OCI-M1 (cell line): Measurements from ENCODE around the gene NOS1AP.
A peak's percentile ranks its signal among the peaks of the same experiment; 100 is the strongest.

Source experiments
- DNase-seq: peaks from one replicate; lab custom pipeline; 2025; lab: John Stamatoyannopoulos, UW

Gene NOS1AP

DNA sequence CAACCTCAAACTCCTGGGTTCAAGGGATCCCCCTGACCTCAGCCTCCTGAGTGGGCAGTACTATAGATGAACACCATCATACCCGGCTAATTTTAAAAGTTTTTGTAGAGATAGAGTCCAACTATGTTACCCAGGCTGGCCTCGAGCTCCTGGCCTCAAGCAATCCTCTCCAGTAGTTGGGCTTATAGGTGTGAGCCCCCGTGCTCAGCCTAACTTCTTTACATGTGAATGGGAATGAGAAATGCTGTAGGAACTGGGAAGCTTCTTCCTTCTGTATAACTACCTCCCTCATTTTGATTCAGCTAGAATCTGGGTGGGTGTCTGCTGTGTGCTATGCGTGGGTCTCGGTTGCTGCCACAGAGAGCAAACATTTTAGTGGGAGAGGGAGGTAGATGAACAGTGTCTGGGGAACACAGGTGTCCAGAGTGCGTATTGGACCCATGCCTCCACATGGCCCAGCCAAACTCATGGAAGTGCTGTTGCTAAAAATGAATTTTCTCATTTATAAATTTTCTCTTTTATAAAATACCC lies 150.6 kb downstream of the NOS1AP start:
- DNase-seq: no peak

DNA sequence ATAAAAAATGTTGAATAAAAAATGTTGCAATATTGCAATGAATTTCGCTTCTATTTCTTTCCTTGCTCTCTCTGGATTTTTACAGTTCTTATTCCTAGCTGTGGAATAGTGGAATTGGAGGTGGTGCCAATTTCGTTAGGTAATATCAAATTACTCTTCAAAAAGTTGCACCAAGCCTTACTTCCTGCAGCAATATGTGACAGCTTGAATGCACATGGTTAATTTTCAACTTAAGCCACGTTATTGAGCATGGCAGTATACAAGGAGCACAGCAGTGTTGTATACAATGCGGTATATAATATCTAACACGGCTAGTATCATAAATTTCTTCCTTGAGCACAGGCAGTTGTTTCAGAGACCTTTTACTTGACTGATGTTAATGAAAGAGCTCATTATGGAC lies 152.5 kb downstream of the NOS1AP start:
- DNase-seq: no peak

DNA sequence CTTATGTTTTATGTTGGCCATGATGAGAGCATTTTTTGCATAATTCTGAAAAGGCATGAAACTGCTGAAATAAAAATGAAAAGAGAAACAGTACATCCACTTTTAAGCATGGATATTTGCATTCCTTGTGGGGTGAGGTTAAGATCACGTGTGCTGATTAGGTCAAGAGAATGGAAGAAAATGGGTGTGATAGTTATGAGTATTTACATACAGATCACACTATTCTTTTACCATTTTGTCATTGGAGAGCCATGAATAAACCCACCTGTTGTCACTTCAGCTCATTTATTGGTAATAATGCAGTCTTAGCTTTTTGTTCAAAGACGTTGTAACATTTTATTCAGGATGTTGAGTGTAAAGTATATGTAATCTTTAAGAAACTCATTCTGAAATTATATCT lies 153.2 kb downstream of the NOS1AP start:
- DNase-seq: no peak

DNA sequence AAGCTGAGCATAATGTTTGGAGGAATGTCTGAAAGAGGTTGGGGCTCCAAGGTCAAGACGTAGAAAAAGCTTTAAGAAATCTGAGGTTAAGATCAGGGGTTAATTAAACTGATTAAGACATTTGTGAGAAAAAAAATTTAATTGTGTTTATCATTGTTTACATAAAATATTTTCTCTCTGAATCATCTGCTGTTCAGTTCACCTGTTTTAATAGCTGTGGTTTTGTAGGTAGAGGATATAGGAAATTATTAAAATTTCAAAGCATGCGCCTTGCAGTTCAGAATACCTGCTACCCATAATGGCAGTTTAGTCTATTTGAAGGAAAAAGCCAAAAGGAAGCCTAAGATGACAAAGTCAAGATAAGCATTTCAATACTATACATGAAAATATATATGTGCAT lies 154.0 kb downstream of the NOS1AP start:
- DNase-seq: no peak

DNA sequence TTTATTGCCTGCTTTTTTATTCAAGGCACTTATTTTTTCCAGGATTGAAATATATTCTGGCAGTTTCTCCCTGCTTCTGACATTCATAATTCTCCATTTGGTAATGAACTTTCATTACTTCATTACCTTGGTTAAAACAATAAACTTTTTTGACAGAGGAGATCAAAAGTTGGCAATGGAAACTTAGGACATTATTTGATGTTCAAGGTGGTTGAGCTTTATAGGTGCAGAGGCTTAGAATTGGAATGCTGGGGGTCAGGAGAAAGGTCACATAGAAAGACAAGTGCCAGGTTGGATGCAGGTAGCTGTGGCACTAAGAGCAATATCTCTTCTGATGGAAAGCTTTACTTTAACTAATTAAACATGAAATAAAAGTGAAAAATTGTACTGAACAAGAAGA lies 154.8 kb downstream of the NOS1AP start:
- no peak for DNase-seq

DNA sequence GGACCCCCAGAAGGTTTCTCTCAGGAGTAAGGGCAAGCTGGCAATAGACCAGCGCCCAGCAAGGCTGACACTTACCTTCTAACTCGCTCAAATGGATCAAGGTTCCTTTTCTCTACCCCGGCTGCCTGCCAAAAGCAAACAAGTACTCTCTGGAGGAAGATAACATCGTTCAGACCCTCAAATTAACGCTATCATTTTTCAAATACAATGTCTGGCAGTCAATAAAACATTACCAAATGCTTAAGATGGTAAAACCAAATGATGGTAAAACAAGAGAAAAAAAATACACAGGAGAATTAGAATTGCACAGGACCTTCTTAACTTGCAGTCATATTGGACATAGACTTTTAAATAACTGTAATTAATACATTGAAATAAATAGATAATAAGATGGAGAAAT lies 159.1 kb downstream of the NOS1AP start:
- no peak for DNase-seq

DNA sequence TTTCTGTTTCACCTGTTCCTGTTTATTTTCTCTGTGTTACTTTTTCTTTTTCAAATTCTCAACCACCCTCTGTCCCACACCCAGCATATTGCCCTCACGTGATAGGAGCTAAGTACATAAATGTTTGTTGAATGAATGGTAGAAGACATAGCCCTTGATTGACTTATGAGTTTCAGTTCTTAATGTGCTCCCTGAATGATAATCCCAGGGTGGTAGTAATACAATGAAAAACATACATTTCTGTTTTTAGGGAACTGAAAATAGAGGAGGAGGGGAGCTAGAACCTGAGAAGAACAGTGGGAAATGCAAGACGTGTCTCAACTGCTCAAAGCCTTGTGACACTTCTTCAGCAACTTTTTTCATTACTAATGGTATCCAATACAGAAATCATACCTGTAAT lies 160.1 kb downstream of the NOS1AP start:
- no peak for DNase-seq

DNA sequence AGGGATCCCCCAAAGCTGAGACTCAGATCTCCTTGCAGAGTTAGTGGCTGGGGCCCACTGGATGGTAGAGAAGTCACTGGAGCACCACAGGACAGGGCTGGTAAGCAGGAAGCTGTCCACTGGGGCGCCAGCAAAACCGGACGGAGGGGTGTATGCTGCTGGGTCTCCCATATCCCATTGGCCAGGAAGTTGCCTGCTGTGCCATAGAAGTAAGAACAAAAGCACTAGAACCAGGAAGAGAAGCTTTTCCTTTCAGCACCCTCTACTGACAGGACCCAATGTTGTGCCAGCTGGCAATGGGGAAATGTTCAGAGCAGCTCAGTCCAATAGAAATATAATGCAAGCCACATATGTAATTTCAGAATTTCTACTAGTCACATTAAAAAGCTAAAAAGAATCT lies 160.6 kb downstream of the NOS1AP start:
- DNase-seq: peak; percentile 10

DNA sequence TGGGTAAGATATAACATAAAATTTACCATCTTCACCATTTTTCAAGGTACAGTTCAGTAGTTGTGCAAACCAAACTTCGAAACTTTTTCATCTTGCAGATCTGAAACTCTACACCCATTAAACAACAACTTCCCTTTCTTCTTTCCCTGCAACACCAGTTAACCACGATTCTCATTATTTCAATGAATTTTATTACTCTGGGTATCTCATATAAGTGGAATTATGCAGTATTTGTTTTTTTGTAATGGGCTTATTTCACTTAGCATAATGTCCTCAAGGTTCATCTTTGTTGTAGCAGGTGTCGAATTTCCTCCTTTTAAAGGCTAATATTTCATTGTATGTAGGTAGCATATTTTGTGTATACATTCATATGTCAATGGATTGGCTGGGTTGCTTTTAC lies 161.0 kb downstream of the NOS1AP start:
- no peak for DNase-seq

DNA sequence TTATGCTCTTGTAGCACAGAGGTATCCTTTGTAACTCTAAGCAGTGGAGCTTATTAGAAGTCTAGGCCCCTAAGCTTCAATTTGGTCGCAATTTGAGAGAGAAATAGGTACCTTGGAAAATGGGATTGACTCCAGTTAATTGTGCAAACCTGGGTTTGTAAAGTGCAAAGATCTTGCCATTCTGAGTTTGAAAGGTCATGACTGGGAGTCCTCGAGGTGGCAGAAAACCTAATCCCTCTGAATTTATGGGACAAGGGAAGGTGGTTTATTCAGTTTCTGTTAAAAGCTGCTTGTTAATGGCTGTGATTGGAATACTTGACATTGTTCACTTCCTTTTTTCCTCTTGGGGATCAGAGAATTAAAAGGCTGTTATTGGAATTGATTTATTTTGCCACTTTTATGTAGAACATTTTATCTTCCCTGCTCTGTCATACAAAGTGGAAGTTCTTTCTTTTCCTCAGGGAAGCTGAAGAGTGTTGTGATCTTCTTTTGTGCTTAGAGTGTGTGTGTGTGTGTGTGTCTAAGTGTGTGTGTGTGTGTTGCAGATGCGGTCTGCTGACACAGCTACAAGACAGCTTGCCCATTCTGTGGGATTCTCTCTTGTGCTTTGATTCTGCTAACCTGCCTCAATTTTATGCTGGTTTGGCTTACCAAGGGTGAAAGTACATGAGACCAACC lies 162.7 kb downstream of the NOS1AP start:
- no peak for DNase-seq

DNA sequence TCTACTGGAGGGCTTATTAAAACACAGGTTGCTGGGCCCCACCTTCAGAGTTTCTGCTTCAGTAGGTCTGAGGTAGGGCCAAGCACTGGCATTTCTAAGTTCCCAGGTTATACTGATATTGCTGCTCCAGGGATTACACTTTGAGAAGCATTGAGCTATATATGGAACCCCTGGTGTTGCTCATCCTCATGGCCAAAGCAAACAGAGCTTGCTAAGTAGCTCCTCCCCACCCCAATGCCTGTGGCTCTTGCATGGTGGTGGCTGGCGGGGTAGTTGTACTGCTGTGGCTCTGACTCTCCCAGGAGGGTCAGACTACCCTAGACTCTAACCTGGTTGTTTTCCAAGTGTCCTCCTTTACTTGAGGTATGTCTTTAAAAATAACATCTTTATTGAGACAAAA lies 163.6 kb downstream of the NOS1AP start:
- DNase-seq: no peak

DNA sequence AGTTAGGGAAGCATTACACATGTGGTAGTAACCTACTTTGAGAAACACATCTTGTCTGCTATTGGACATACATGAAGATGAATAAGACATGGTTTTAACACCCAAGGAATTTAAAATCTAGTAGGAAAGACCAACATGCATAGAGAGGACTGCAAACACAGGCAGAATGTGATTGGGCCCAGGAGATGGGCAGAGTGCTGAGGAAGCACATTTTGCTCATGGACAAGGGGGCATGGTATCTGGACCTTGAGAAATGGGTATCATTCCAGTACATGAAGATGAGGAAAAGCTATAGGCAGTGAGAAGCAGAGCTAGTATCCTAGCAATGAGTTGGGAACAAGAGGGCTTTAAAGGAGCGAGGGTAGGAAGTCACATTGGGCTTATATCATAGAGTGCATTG lies 164.4 kb downstream of the NOS1AP start:
- no peak for DNase-seq

DNA sequence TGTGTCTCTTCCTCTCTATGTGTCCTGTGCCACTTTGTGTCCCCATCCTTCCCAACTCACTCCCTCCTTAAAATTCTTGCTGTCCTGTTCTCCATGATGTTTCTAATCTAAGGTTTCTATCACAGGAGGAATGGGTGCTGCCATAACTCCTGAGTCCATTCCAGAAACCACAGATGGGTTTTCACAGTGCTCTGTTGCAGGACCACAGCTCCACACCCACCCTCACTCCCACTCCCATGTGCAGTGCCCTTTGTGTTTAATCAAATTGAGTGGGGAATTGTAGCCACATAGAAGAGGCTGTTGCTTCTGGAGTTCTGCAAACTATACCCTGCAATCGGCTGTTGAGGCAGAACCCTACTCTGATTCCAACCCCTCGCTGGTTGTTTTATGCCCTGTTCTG lies 165.1 kb downstream of the NOS1AP start:
- no peak for DNase-seq

DNA sequence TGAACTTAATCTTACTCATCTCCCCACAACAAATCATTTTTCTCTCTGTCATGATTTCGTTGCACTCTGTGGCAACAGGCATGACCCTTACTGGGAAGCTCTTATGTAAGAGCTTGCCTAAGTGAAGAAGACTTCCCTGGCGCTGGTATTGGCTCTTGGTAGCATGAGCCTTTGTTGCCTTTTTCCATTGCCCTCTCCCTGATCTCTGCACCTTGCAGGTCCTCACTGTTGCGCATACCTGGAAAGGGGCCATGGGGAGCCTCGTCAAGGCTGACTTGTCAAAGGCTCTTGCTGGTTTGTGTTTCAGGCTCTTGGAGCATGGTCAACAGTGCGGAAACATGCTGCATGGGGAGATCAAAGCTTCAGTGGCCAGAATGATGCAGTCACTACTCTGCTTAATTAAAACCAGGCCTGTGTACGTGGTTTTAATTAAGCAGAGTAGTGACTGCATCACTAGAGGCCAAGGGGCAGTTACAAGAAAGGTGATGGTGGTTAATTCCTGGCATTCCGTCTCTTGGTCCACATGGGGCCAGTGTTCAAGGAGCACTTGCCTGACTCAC lies 165.8 kb downstream of the NOS1AP start:
- DNase-seq: no peak

DNA sequence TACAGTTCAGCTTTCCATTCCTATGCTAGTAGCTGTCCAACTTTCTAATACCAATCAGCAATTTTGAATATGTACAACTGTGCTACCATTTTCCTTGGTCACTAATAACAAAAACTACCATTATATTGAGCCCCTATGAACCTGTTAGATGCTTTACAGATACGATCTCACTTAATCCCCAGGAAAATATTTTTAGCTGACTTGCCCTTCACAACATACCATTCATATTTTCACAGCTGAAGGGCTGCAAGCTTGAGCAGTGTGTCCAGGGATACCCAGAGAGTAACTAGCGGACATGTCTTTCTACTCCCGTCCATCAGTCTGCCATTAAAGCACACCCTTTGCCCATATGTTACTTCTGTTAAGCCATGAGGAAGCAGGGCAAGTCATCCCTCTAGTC lies 166.7 kb downstream of the NOS1AP start:
- no peak for DNase-seq

DNA sequence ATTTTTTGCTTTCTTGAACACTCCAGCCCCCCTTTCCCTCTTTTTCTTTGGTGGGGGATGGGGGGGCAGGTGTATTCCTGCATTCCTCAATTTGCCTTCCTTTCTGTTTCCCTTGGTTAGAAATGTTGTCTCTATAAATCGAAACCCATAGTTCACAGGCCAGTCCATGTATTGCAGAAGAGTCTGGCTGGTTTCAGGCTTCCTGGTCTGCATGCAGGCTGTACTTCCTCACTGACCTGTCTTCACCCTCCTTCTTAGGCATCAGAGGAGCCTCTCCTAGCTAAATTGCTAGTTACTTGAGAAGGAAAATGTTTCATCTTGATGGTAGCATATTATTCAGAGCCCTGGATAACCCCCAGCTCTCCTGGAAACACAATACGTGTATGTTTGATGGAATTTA lies 167.1 kb downstream of the NOS1AP start:
- DNase-seq: no peak

DNA sequence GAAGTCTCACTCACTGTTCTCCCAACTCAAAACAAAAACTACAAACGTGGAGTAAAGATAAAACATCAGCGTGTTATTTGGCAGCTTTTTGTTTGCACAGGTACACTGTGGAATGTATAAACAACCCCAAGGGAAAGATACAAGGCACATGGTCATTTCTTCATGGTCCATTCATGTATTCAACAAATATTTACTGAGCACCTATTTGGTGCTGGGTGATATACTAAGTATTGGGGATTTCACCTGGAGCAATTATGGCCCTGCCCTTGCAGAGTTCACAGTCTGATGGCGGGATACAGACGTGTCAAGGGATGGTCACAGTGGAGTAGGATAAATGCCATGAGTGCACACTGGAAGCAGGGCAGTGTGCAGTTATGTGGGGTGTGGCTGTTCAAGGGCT lies 171.1 kb downstream of the NOS1AP start:
- no peak for DNase-seq

DNA sequence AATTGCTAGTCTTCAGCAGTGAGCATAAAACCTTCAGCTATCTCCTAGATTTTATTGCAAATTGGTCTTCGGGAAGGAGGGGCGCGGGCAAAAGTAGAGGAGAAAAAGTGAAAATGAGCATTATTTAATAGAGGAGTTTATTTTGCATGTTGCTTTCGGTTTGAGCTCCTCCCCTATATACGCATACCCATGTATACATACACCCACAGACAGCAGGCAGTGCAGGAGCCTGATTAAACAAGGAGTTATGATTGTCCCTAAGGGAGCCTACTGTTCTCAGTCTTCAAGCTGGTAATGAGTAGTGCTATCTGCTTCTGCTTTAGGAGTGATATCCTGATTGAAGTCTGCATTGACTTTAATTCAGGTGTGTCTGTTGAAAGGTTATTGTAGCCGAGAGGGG lies 173.3 kb downstream of the NOS1AP start:
- DNase-seq: no peak

DNA sequence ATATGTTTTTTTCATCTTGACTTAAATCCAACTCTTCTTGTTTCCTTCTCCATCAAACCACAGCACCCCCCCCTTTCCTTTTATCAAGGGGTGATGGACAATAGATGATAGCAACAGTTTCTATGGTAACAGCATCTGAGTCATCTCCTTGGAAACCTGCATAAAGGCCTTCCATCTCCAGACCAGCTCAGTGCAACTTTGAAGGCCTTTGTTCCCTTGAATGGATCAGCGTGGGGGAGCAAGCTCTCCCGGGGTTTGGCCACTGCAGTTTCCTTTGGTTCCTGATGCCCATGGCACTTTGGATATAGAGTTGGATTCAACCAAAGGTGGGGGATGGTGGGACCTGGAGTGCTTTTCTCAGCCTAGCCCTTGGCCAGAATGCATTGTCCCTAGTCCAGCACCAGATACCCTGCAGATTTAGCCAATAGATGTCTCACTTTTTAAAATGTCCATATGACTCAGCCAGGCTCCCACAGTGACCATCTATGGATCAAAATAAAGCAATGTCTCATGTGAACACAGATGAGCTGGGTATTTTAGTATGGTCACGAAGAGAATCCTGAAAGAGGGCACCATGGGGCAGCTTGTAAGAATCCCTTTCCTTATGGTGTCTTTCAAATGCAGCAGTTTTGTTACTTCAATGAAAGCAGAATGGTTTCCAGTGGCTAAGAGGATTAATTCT lies 179.5 kb downstream of the NOS1AP start:
- no peak for DNase-seq

DNA sequence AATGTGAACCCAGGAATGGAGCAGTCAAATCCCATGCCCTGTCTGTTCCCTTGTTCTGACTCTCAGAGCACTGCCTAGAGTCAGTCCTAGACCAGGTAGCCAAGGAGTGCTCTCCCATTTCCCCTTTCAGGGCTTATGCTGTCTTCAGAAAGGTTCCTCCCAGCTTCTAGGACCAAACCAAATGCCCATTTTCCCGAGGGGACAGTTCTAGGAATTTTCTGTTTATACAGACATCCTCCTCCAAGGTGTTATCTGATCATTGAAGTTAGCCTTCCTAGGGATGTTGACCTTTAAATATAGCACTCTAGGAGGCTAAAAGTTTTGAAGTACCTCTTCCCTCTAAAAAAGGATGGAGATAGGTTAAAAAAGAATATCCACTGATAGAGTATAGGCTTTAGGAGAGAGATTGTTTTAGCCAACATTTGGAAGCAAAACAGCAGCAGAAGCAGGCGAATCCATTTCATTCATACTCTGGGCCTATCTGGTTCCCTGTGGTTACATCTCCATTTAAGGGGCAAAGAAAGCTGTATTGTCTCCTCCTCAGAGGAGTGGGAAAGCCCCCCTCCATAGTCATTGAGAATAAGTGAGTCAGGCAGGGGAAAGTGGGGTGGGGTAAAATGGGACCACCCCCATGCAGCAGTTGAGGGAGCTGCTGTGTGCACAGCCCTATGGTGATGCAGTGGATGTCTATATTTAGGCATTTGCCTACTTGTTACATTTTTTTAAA lies 180.7 kb downstream of the NOS1AP start:
- no peak for DNase-seq

DNA sequence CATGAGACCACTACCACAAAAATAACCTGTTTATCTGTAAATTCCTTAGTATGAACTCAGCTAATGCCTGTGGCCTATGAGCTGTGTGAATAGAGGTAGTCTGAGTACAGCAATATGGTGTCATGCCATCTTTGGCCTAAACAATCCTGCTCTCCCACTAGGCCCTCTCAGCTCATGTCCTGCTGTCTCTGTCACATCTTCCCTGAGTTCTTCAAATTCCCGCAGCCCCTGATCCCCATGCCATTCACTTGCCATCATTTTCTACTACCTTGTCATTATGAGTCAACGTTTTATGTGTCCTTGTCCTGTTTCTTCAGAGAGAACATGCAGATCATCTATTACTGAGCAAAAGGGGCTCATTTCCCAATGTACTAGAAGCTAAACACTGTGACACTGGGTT lies 181.6 kb downstream of the NOS1AP start:
- no peak for DNase-seq

DNA sequence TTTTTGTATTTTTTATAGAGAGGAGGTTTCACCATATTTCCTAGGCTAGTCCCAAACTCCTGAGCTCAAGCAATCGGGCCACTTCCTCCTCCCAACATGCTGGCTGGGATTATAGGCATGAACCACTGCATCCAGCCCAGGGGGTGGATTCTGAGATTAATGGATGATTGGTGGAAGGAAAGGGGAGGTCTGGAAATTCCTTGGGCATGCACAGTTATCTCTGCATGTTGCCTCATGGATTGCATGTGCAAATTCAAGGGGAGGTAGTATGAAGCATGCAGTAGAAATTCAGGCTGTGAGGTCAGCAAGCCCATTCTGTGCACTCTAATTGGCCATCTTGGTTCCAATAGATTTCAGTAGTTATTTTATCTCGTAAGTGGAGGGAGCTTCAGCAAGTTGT lies 182.7 kb downstream of the NOS1AP start:
- DNase-seq: no peak

DNA sequence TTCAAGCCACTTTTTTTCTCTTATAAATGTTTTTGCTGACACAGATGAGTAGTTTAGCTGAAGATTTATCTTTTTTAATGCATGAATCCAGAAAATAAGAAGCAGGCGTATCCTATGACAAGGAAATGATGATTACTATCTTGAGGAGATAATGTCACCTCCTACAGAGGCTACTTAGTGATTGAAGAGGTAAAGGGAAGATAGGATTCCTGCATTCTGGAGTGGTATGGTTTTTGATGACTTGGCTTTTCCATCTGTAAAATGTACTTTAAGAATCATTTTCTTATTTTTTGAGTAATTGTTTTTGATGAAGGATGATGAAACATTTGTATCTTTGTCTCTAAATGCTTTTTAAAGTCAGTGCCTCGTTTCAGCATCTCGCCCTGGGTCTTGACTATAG lies 184.3 kb downstream of the NOS1AP start:
- no peak for DNase-seq
